Activated T-cell treated with anti-CD3 and anti-CD28 coated beads, Interleukin-2, amount 50 U/mL, for 24 hours (primary cell): ENCODE results near the gene NARS2.
"Not testable (repeated sequence)": the region's sequence is repeated elsewhere in the genome, so short reads cannot be mapped to it uniquely, and the experiment has no call there.

Source experiments
- DNase-seq: peaks from one replicate; pipeline ENCODE4 v3.0.0-alpha.2; 2020
- H3K27ac Mint-ChIP-seq: 2 replicates; pipeline ENCODE4 v1.8.0; 2020; ENCODE audit warnings: mild to moderate bottlenecking, mixed read lengths
- H3K27me3 Mint-ChIP-seq: 2 replicates; pipeline ENCODE4 v1.8.0; 2020; ENCODE audit warnings: mixed read lengths
- H3K36me3 Mint-ChIP-seq: 2 replicates; pipeline ENCODE4 v1.8.0; 2020; ENCODE audit warnings: low read depth, mixed read lengths
- H3K4me1 Mint-ChIP-seq: 2 replicates; pipeline ENCODE4 v1.8.0; 2020; ENCODE audit warnings: low read depth, mixed read lengths
- H3K4me3 Mint-ChIP-seq: 2 replicates; pipeline ENCODE4 v1.8.0; 2020; ENCODE audit warnings: mild to moderate bottlenecking, moderate library complexity, mixed read lengths
- H3K9me3 Mint-ChIP-seq: 2 replicates; pipeline ENCODE4 v1.8.0; 2020; ENCODE audit warnings: mixed read lengths

The NARS2 gene

DNA sequence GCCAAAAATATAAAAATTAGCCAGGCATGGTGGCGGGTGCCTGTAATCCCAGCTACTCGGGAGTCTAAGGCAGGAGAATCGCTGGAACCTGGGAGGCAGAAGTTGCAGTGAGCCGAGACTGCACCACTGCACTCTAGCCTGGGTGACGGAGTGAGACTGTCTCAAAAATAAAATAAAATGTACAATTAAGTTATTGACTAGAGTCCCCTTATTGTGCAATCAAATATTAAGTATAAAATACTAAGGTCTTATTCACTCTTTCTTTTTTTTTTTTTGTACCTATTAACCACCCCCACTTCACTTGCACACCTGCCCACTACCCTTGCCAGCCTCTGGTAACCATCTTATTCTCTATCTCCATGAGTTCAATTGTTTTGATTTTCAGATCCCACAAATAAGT is 61.6 kb downstream of the NARS2 start:
- H3K27me3 Mint-ChIP-seq, H3K27ac Mint-ChIP-seq, DNase-seq, H3K4me1 Mint-ChIP-seq, H3K4me3 Mint-ChIP-seq: not testable (repeated sequence)
- peaks cover 57% of the 10 kb centered on the region for H3K36me3 Mint-ChIP-seq
- H3K9me3 Mint-ChIP-seq, result peaks cover 12% of the 10 kb centered on the region

DNA sequence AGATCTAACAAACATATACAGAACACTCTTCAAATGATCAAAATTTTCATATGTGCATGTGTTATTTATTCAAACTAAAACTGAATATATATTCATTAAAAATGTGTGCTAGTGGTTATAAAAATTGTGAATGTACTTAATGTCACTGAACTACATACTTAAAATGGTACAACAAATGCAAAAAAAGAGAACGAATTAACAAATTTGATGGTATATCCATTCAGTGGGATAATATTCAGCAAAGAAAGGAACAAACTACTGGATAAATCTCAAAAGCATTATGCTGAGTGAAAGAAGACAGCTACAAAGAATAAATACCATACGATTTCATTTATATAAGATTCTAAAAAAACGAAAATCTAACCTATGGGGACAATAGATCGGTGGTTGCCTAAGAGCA is 64.1 kb downstream of the NARS2 start:
- Mint-ChIP-seq H3K4me3 (no peak overlapping the region), H3K4me1 (peaks cover 7% of the 10 kb centered on the region), H3K27ac (no peak overlapping the region), H3K36me3 (peaks cover 57% of the 10 kb centered on the region), H3K27me3 (no peaks in the 10 kb centered on the region), H3K9me3 (peaks cover 12% of the 10 kb centered on the region)
- DNase-seq, result no peak

- Mint-ChIP-seq H3K4me1 (peaks cover 10% of the 10 kb centered on the region), H3K27me3 (no peaks in the 10 kb centered on the region), H3K27ac (no peak overlapping the region), H3K4me3 (no peak overlapping the region), H3K9me3 (peaks cover 12% of the 10 kb centered on the region), H3K36me3 (peaks cover 53% of the 10 kb centered on the region)
- no peak for DNase-seq
These were observed 64.6 kb downstream of the NARS2 start for GRCh38 chr11:78510025-78510596.

GRCh38 chr11:78504708-78505107 is 70.0 kb downstream of the NARS2 start:
- Mint-ChIP-seq H3K4me3 (no peak overlapping the region), H3K27ac (no peak overlapping the region), H3K4me1 (peaks cover 17% of the 10 kb centered on the region), H3K27me3 (no peaks in the 10 kb centered on the region), H3K9me3 (no peaks in the 10 kb centered on the region), H3K36me3 (peaks cover 20% of the 10 kb centered on the region)
- DNase-seq, result no peak

DNA sequence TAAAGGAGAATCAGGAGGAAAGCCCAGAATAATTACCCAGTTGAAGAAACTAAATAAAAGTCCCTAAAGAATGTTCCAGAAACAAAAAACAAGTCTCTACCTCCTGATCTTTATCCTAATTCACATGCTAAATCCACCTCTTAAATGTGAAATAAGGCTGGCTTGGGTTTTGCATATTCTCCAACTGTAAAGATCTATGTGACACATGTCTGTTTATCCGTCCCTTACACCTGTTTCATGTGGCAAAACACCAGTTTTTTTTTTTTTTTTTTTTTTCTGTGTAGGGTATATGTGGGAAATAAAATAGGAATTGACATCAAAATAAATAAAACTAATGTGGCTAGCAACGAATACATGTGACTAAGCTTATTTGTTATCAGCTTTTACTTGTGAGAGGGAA is 70.5 kb downstream of the NARS2 start:
- Mint-ChIP-seq H3K9me3 (no peaks in the 10 kb centered on the region), H3K4me1 (peaks cover 17% of the 10 kb centered on the region), H3K4me3 (no peak overlapping the region), H3K36me3 (peaks cover 14% of the 10 kb centered on the region), H3K27ac (no peak overlapping the region), H3K27me3 (no peaks in the 10 kb centered on the region)
- no peak for DNase-seq

DNA sequence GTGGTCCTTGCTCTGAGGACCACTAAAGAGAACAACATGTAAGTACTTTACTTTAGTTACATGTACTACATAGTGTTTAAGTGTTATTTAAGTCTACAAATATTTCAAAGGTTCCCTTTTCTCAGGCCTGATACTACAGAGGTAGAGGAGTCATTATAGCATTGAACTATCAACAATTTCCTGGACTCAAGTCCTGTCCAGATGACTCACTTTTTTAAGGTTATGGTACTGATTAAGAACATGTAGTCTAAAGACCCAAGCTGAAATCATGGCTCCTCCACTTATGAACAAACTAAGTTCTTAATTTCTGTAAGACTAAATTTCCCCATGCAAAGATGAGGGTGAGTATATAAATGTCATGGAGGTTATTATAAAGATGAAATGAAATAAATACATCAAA is 74.7 kb downstream of the NARS2 start:
- H3K4me1 Mint-ChIP-seq, result peaks cover 9% of the 10 kb centered on the region
- no peak for DNase-seq
- peaks cover 4% of the 10 kb centered on the region for H3K36me3 Mint-ChIP-seq
- H3K27ac Mint-ChIP-seq, result no peak overlapping the region
- no peak overlapping the region for H3K4me3 Mint-ChIP-seq
- H3K27me3 Mint-ChIP-seq, result no peaks in the 10 kb centered on the region
- H3K9me3 Mint-ChIP-seq, result no peaks in the 10 kb centered on the region

DNA sequence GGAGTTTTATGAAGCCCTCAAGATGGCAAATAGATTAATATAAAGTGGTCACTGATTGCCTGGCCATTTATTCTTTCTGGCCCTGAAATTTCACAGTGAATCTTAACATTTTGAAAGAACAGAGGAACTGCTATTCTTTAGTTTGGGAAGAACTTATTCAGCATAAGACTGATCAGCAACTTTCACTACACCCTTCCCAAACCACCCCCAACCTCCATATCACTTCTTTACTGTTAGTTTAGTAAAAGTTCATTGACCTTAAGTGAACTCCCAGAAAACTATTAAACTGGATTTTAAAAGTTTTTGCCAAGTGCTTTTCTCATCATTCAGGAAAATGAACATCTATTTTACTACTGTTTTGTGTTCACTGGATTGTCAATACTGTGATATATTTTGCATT is 77.4 kb downstream of the NARS2 start:
- Mint-ChIP-seq H3K27ac (no peak overlapping the region), H3K4me3 (no peak overlapping the region), H3K36me3 (peaks cover 10% of the 10 kb centered on the region), H3K9me3 (no peaks in the 10 kb centered on the region), H3K27me3 (no peaks in the 10 kb centered on the region), H3K4me1 (peaks cover 4% of the 10 kb centered on the region)
- DNase-seq, result no peak

GRCh38 chr11:78493413-78493975 is 81.2 kb downstream of the NARS2 start:
- Mint-ChIP-seq H3K36me3 (peaks cover 32% of the 10 kb centered on the region), H3K27me3 (no peaks in the 10 kb centered on the region), H3K4me3 (no peak overlapping the region)

GRCh38 chr11:78492973-78493372 is 81.7 kb downstream of the NARS2 start:
- H3K4me3 Mint-ChIP-seq, result no peak overlapping the region
- H3K27me3 Mint-ChIP-seq, result no peaks in the 10 kb centered on the region
- H3K27ac Mint-ChIP-seq, result no peak overlapping the region
- no peaks in the 10 kb centered on the region for H3K4me1 Mint-ChIP-seq
- peaks cover 38% of the 10 kb centered on the region for H3K36me3 Mint-ChIP-seq
- no peaks in the 10 kb centered on the region for H3K9me3 Mint-ChIP-seq
- DNase-seq, result no peak

More at GRCh38 chr11:78493413-78493975, 81.2 kb downstream of the NARS2 start:
- DNase-seq, result no peak
- Mint-ChIP-seq H3K4me1 (no peaks in the 10 kb centered on the region), H3K27ac (no peak overlapping the region), H3K9me3 (no peaks in the 10 kb centered on the region)

- no peak overlapping the region for H3K4me3 Mint-ChIP-seq
- H3K27me3 Mint-ChIP-seq, result no peaks in the 10 kb centered on the region
- H3K36me3 Mint-ChIP-seq, result peaks cover 66% of the 10 kb centered on the region
- no peaks in the 10 kb centered on the region for H3K4me1 Mint-ChIP-seq
- H3K27ac Mint-ChIP-seq, result no peak overlapping the region
- no peaks in the 10 kb centered on the region for H3K9me3 Mint-ChIP-seq
- DNase-seq, result no peak
These were observed 85.5 kb downstream of the NARS2 start for GRCh38 chr11:78489184-78489583.

GRCh38 chr11:78478536-78478935 is 96.1 kb downstream of the NARS2 start:
- no peaks in the 10 kb centered on the region for H3K9me3 Mint-ChIP-seq
- H3K4me3 Mint-ChIP-seq, result no peak overlapping the region
- no peak overlapping the region for H3K27ac Mint-ChIP-seq
- no peaks in the 10 kb centered on the region for H3K27me3 Mint-ChIP-seq
- H3K36me3 Mint-ChIP-seq, result peaks cover 57% of the 10 kb centered on the region
- H3K4me1 Mint-ChIP-seq, result no peaks in the 10 kb centered on the region
- no peak for DNase-seq

DNA sequence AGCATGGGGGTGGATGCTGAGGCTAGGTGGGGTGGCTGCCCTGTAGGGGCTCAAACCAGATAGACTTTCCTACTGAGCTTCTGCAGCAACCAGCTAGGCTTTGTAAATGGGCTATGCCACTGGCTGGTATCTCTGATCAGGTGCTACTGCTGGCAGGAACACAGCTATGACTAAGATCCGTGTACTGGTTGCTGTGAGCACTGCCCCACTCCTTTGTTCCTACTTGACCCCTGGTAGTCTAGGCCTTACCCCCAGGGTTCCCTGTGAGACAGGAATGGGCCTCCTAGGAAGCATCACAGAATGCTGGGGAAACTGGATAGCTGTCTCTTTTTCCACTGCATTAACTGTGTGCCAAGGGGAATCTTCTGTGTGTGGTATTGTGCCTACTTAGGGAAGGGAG is 98.6 kb downstream of the NARS2 start:
- no peak overlapping the region for H3K27ac Mint-ChIP-seq
- H3K9me3 Mint-ChIP-seq, result no peaks in the 10 kb centered on the region
- peaks cover 64% of the 10 kb centered on the region for H3K36me3 Mint-ChIP-seq
- DNase-seq, result no peak
- H3K4me3 Mint-ChIP-seq, result no peak overlapping the region
- H3K27me3 Mint-ChIP-seq, result no peaks in the 10 kb centered on the region
- no peaks in the 10 kb centered on the region for H3K4me1 Mint-ChIP-seq

GRCh38 chr11:78474451-78474850 is 100.2 kb downstream of the NARS2 start:
- Mint-ChIP-seq H3K9me3 (no peaks in the 10 kb centered on the region), H3K4me1 (no peaks in the 10 kb centered on the region), H3K4me3 (no peak overlapping the region), H3K27ac (no peak overlapping the region), H3K36me3 (peaks cover 59% of the 10 kb centered on the region), H3K27me3 (no peaks in the 10 kb centered on the region)
- DNase-seq, result no peak

GRCh38 chr11:78472905-78473304 is 101.8 kb downstream of the NARS2 start:
- peaks cover 53% of the 10 kb centered on the region for H3K36me3 Mint-ChIP-seq
- no peak for DNase-seq
- no peak overlapping the region for H3K27ac Mint-ChIP-seq
- H3K4me1 Mint-ChIP-seq, result no peaks in the 10 kb centered on the region
- H3K27me3 Mint-ChIP-seq, result no peaks in the 10 kb centered on the region
- no peaks in the 10 kb centered on the region for H3K9me3 Mint-ChIP-seq
- H3K4me3 Mint-ChIP-seq, result no peak overlapping the region

DNA sequence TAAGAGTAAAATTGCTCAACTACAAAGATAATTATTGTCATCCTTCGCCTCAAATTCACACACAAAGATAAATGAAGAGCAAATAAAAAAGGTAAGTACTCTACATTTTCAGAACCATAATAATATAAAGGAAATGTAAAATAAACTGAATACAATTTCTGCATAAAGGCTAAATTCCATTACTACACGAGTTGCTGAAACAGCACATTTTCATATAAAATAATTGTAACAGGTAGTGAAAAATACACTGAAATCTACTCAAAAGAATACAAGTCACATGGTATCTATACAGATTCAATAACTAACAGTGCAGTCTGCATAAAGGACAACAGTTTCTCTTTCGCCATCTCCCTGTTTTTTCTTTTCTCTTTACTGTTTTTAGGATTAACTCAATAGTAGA is 102.3 kb downstream of the NARS2 start:
- H3K27me3 Mint-ChIP-seq, result no peaks in the 10 kb centered on the region
- H3K4me1 Mint-ChIP-seq, result no peaks in the 10 kb centered on the region
- H3K36me3 Mint-ChIP-seq, result peaks cover 53% of the 10 kb centered on the region
- no peak overlapping the region for H3K27ac Mint-ChIP-seq
- H3K9me3 Mint-ChIP-seq, result no peaks in the 10 kb centered on the region
- no peak overlapping the region for H3K4me3 Mint-ChIP-seq
- DNase-seq, result no peak
